SK-N-SH (cell line): ENCODE results near the gene FBXO44. TPM values are rescaled to one million over a fixed set of nuclear protein-coding genes. Genes with fewer than 3 reads are reported as not detected.

Experiments used
- CTCF ChIA-PET: fragments of 300-600, 350-600 bp; formaldehyde crosslinking; extraction: SDS; loops from one replicate; lab custom pipeline; 2021; lab: Yijun Ruan, JAX
- POLR2A ChIA-PET: fragments of 350-600 bp; sonication (Branson Sonifier 250); formaldehyde crosslinking; extraction: SDS; loops from one replicate; lab custom pipeline; 2020; ENCODE audit warnings: antibody characterized with exemption, inconsistent platforms; lab: Yijun Ruan, JAX
- DNase-seq: peaks from one replicate; pipeline ENCODE4 v3.0.0; 2012
- H2AFZ ChIP-seq: fragments of 200-600 bp; sonication (generic); 2 replicates; pipeline ENCODE4 v1.8.1; 2016; ENCODE audit warnings: antibody characterized with exemption, mild to moderate bottlenecking, low read depth
- H3F3A ChIP-seq: fragments of 200-600 bp; sonication (generic); replicated peaks from 2 replicates; pipeline ENCODE3; 2016; ENCODE audit warnings: antibody characterized with exemption, mild to moderate bottlenecking; ENCODE audit not compliant: insufficient read depth
- H3K27ac ChIP-seq, 2 experiments: fragments of 200-500 bp in 1 of 2; fragments of 200-600 bp in 1 of 2; sonication (Bioruptor generic) in 1 of 2; sonication (generic), shearing (Covaris generic) in 1 of 2; 2 replicates each; pipeline versions ENCODE4 v1.5.1 to v1.6.1; 2014 to 2016; ENCODE audit warnings: low read depth in 2 of 2, inconsistent platforms in 1 of 2, low read length in 1 of 2, mild to moderate bottlenecking in 1 of 2, mixed read lengths in 1 of 2
- H3K27me3 ChIP-seq: fragments of 200-600 bp; sonication (generic), shearing (Covaris generic); 2 replicates; pipeline ENCODE4 v1.6.1; 2016; ENCODE audit warnings: mixed run types; ENCODE audit not compliant: insufficient read depth
- H3K36me3 ChIP-seq, 2 experiments: fragments of 200-500 bp in 1 of 2; fragments of 200-600 bp in 1 of 2; sonication (Bioruptor generic) in 1 of 2; sonication (generic) in 1 of 2; replicated peaks in 1 of 2; 2 replicates each; pipeline versions ENCODE3 to v1.5.1; 2014 to 2016; ENCODE audit warnings: low read length in 1 of 2, mild to moderate bottlenecking in 1 of 2; ENCODE audit not compliant: insufficient read depth in 2 of 2, control insufficient read depth in 1 of 2
- H3K4me1 ChIP-seq, 2 experiments: fragments of 200-500 bp in 1 of 2; fragments of 200-600 bp in 1 of 2; sonication (Bioruptor generic) in 1 of 2; sonication (generic), shearing (Covaris generic) in 1 of 2; 2 replicates each; pipeline versions ENCODE4 v1.5.1 to v1.6.1; 2014 to 2016; ENCODE audit warnings: low read depth in 1 of 2, low read length in 1 of 2, mixed run types in 1 of 2; ENCODE audit not compliant: insufficient read depth in 2 of 2, control insufficient read depth in 1 of 2
- H3K4me2 ChIP-seq: fragments of 200-600 bp; sonication (generic), shearing (Covaris generic); 2 replicates; pipeline ENCODE4 v1.6.1; 2017; ENCODE audit warnings: mixed run types
- H3K4me3 ChIP-seq, 2 experiments: fragments of 200-500 bp in 1 of 2; fragments of 200-600 bp in 1 of 2; sonication (Bioruptor generic) in 1 of 2; sonication (generic), shearing (Covaris generic) in 1 of 2; 2 replicates each; pipeline versions ENCODE4 v1.5.1 to v1.8.1; 2014 to 2016; ENCODE audit warnings: low read depth in 2 of 2, inconsistent platforms in 1 of 2, low read length in 1 of 2, mild to moderate bottlenecking in 1 of 2, mixed read lengths in 1 of 2, moderate library complexity in 1 of 2
- H3K79me2 ChIP-seq: fragments of 200-600 bp; sonication (generic); 2 replicates; pipeline ENCODE4 v1.8.1; 2017; ENCODE audit warnings: mild to moderate bottlenecking; ENCODE audit not compliant: insufficient read depth
- H3K9ac ChIP-seq: fragments of 200-600 bp; sonication (generic); 2 replicates; pipeline ENCODE4 v1.6.1; 2017; ENCODE audit warnings: mixed run types
- H3K9me2 ChIP-seq: fragments of 200-600 bp; sonication (generic); 2 replicates; pipeline ENCODE4 v1.6.1; 2017; ENCODE audit warnings: mixed run types
- H3K9me3 ChIP-seq: fragments of 200-600 bp; sonication (generic); 2 replicates; pipeline ENCODE4 v1.6.1; 2017; ENCODE audit warnings: mixed run types, mild to moderate bottlenecking, moderate library complexity
- H4K20me1 ChIP-seq: fragments of 200-600 bp; sonication (generic); 2 replicates; pipeline ENCODE4 v1.6.1; 2017; ENCODE audit warnings: mild to moderate bottlenecking, mixed run types; ENCODE audit not compliant: insufficient read depth
- CHD2 ChIP-seq: fragments of 150-350 bp; IDR thresholded peaks from 2 replicates; pipeline ENCODE4 v1.6.1; 2018; ENCODE audit warnings: low read length; ENCODE audit not compliant: partially characterized antibody
- ELF1 ChIP-seq: IDR thresholded peaks from 2 replicates; pipeline ENCODE4 v1.4.0; 2012
- FOSL2 ChIP-seq: IDR thresholded peaks from 2 replicates; pipeline ENCODE4 v1.4.0; 2012; ENCODE audit warnings: low read depth, mild to moderate bottlenecking, moderate library complexity, borderline replicate concordance
- FOXM1 ChIP-seq: IDR thresholded peaks from 2 replicates; pipeline ENCODE4 v1.4.0; 2012; ENCODE audit warnings: low read depth, mild to moderate bottlenecking
- GATA2 ChIP-seq: sonication (generic); formaldehyde crosslinking; IDR thresholded peaks from 2 replicates; pipeline ENCODE4 v1.5.0; 2020; ENCODE audit warnings: mild to moderate bottlenecking, missing genetic modification reagents
- MXI1 ChIP-seq: IDR thresholded peaks from 2 replicates; pipeline ENCODE4 v1.6.1; 2012; ENCODE audit warnings: mild to moderate bottlenecking, low read depth, low read length, improper control_type of control experiment
- NFIC ChIP-seq: IDR thresholded peaks from 2 replicates; pipeline ENCODE4 v1.4.0; 2012; ENCODE audit warnings: borderline replicate concordance
- NRF1 ChIP-seq: IDR thresholded peaks from 2 replicates; pipeline ENCODE4 v1.6.1; 2012; ENCODE audit warnings: low read depth, mild to moderate bottlenecking, low read length
- RAD21 ChIP-seq: IDR thresholded peaks from 2 replicates; pipeline ENCODE4 v1.6.1; 2012; ENCODE audit warnings: mild to moderate bottlenecking, low read length
- RCOR1 ChIP-seq: fragments of 150-350 bp; IDR thresholded peaks from 2 replicates; pipeline ENCODE4 v1.6.1; 2017; ENCODE audit warnings: antibody characterized with exemption, low read length
- RXRA ChIP-seq: IDR thresholded peaks from 2 replicates; pipeline ENCODE4 v1.4.0; 2012; ENCODE audit warnings: low read depth, mild to moderate bottlenecking, borderline replicate concordance
- SMC3 ChIP-seq: IDR thresholded peaks from 2 replicates; pipeline ENCODE4 v1.6.1; 2012; ENCODE audit warnings: low read depth, low read length, improper control_type of control experiment
- TEAD4 ChIP-seq: IDR thresholded peaks from 2 replicates; pipeline ENCODE4 v1.4.0; 2012; ENCODE audit warnings: mild to moderate bottlenecking, borderline replicate concordance; ENCODE audit not compliant: insufficient read depth
- YY1 ChIP-seq: IDR thresholded peaks from 2 replicates; pipeline ENCODE4 v1.4.0; 2012; ENCODE audit warnings: low read depth, mild to moderate bottlenecking
- WGBS: methylation state at CpG from one replicate; pipeline ENCODE4 v1.1.6; 2017; ENCODE audit warnings: low lambda C conversion rate; 5-methylcytosine and 5-hydroxymethylcytosine counted together
- polyA plus RNA-seq, 3 experiments: library from polyadenylated mRNA; depleted of rRNA; stranded (reverse); fragments of >200 nt; gene quantifications; 2 replicates each; pipeline ENCODE4 v1.2.3, GENCODE V29; 2012
- TF ChIP-seq, protein P1 (sequence below): IDR thresholded peaks from 2 replicates; pipeline ENCODE4; 2012
- TF ChIP-seq, protein P2 (sequence below): fragments of 150-350 bp; IDR thresholded peaks from 2 replicates; pipeline ENCODE4 v1.6.1; 2017; ENCODE audit warnings: antibody characterized with exemption, low read length, low read depth, borderline replicate concordance
- TF ChIP-seq, protein P3 (sequence below): IDR thresholded peaks from 2 replicates; pipeline ENCODE4 v1.4.0; 2012; ENCODE audit warnings: low read depth
- TF ChIP-seq, protein P4 (sequence below): IDR thresholded peaks from 2 replicates; pipeline ENCODE4 v1.4.0; 2012; ENCODE audit warnings: low read depth, borderline replicate concordance

The FBXO44 gene
- polyA plus RNA-seq, 1 of the 3 experiments (the other 2 are of a cell fraction) = 42.8 TPM

DNA sequence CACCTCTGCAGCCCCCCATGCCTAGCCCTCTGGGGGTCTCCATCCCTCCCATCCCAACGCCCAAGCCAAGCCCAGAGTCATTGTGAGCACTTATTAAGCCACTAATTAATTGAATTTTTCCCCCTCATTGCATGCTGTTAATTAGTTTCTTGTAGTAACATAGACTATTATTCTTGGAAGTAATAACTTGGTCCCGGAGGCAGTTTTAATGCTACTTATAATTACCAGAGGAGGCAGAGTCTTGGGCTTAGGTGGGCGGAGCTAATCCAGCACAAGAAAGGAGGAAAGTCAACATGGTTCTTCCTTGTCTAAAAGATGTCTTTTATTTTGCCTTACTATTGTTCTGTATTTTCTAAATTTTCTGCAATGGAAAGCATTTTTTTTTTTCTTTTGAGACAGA is 28.1 kb upstream of the FBXO44 start:
- Histone ChIP-seq H3K79me2 (no peaks in the 10 kb centered on the region), H3K4me1 (peaks cover 0 to 7% of the 10 kb centered on the region in 2 experiments; a peak in 1 of 4 replicates), H3K9me3 (no peaks in the 10 kb centered on the region), H3K9ac (no peak overlapping the region), H3K4me3 (no peak overlapping the region), H3K36me3 (no peaks in the 10 kb centered on the region), H2AFZ (no peak overlapping the region), H3K27me3 (no peaks in the 10 kb centered on the region; the same call in 1 of the 2 replicates), H3K9me2 (no peaks in the 10 kb centered on the region), H4K20me1 (no peaks in the 10 kb centered on the region), H3K4me2 (no peak overlapping the region), H3K27ac (no peak overlapping the region), H3F3A (no peaks in the 10 kb centered on the region)
- TF ChIP-seq, protein P1, sequence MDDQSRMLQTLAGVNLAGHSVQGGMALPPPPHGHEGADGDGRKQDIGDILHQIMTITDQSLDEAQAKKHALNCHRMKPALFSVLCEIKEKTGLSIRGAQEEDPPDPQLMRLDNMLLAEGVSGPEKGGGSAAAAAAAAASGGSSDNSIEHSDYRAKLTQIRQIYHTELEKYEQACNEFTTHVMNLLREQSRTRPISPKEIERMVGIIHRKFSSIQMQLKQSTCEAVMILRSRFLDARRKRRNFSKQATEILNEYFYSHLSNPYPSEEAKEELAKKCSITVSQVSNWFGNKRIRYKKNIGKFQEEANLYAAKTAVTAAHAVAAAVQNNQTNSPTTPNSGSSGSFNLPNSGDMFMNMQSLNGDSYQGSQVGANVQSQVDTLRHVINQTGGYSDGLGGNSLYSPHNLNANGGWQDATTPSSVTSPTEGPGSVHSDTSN = no peak
- TF ChIP-seq NRF1 = no peak
- TF ChIP-seq, protein P2, sequence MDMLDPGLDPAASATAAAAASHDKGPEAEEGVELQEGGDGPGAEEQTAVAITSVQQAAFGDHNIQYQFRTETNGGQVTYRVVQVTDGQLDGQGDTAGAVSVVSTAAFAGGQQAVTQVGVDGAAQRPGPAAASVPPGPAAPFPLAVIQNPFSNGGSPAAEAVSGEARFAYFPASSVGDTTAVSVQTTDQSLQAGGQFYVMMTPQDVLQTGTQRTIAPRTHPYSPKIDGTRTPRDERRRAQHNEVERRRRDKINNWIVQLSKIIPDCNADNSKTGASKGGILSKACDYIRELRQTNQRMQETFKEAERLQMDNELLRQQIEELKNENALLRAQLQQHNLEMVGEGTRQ = no peak
- TF ChIP-seq, protein P3, sequence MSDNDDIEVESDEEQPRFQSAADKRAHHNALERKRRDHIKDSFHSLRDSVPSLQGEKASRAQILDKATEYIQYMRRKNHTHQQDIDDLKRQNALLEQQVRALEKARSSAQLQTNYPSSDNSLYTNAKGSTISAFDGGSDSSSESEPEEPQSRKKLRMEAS = no peak
- TF ChIP-seq GATA2 (CRISPR knock-in tag) = no peak
- TF ChIP-seq SMC3 = no peak
- no peak for TF ChIP-seq RCOR1
- no peak for TF ChIP-seq NFIC
- TF ChIP-seq FOSL2 = no peak
- no peak for DNase-seq
- ChIA-PET POLR2A (interaction anchor here (0.6 kb wide), 1 partner anchor 750 kb away, joined by 4 read pairs; no protein-coding TSS in a partner anchor), CTCF (interaction anchor here (0.6 to 5.6 kb wide), 4 partner anchors 8 to 384 kb away, joined by 3 to 21 read pairs (median 3); no protein-coding TSS in a partner anchor)
- 42% methylated on average over 3 of the region's 3 CpGs for WGBS

DNA sequence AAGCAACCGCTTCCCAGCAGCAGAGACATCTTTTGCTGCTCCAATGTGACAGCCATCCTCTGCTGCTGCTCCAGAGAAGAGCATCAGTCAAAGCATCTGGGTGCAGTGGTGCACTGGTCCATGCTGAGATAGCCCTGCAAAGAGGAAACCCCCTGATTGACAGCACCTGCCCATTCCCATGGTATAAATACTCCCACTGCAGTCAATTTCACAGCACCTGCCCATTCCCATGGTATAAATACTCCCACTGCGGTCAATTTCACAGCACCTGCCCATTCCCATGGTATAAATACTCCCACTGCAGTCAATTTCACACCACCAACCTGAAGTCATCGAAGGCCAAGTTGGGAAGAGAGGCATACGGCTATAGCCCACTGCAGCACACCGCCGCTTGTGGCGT is 25.9 kb upstream of the FBXO44 start:
- WGBS = 73% methylated on average over 6 of the region's 7 CpGs

More for the DNA sequence above, 25.9 kb upstream of the FBXO44 start:
- no peaks in the 10 kb centered on the region for H3K9me2 ChIP-seq
- no peak overlapping the region for H2AFZ ChIP-seq
- H3K27ac ChIP-seq = no peak overlapping the region
- no peak overlapping the region for H3K4me3 ChIP-seq
- peaks cover 0 to 3% of the 10 kb centered on the region in 2 experiments; a peak in 1 of 4 replicates for H3K4me1 ChIP-seq
- POLR2A ChIA-PET = interaction anchor here (0.8 kb wide), 1 partner anchor 591 kb away, joined by 3 read pairs; no protein-coding TSS in a partner anchor
- H3K79me2 ChIP-seq = no peaks in the 10 kb centered on the region
- H3K36me3 ChIP-seq = no peaks in the 10 kb centered on the region
- H3K27me3 ChIP-seq = no peaks in the 10 kb centered on the region; the same call in 1 of the 2 replicates
- TF ChIP-seq MXI1 = no peak
- TF ChIP-seq ELF1 = no peak
- TF ChIP-seq TEAD4 = no peak
- no peak for TF ChIP-seq SMC3
- TF ChIP-seq, protein P2 = no peak
- TF ChIP-seq CHD2 = no peak
- TF ChIP-seq RAD21 = no peak
- no peak for TF ChIP-seq FOXM1
- TF ChIP-seq RXRA = no peak
- TF ChIP-seq, protein P4, sequence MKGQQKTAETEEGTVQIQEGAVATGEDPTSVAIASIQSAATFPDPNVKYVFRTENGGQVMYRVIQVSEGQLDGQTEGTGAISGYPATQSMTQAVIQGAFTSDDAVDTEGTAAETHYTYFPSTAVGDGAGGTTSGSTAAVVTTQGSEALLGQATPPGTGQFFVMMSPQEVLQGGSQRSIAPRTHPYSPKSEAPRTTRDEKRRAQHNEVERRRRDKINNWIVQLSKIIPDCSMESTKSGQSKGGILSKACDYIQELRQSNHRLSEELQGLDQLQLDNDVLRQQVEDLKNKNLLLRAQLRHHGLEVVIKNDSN = no peak
- TF ChIP-seq, protein P3 = no peak
- no peak for TF ChIP-seq NRF1
- no peak for TF ChIP-seq YY1
- CTCF ChIA-PET = interaction anchor here (1.1 to 5.6 kb wide), 4 partner anchors 9 to 17 kb away, joined by 3 to 21 read pairs (median 4); no protein-coding TSS in a partner anchor
- no peaks in the 10 kb centered on the region for H3F3A ChIP-seq
- H3K4me2 ChIP-seq = no peak overlapping the region
- no peaks in the 10 kb centered on the region for H4K20me1 ChIP-seq
- H3K9me3 ChIP-seq = no peaks in the 10 kb centered on the region
- no peak for DNase-seq
- H3K9ac ChIP-seq = no peak overlapping the region
